DMS153 treated with DMSO at 0.1 percent for 48 hours (cell line): ENCODE measurements around the gene MIER3.

Experiments used
- DNase-seq: peaks from one replicate; lab custom pipeline; 2025; ENCODE audit not compliant: unreplicated experiment; lab: John Stamatoyannopoulos, UW

Gene MIER3

GRCh38 chr5:56961746-56962145 is 9.8 kb upstream of the MIER3 start:
- no peak for DNase-seq

- no peak for DNase-seq
Observed at GRCh38 chr5:56959326-56959725, 7.4 kb upstream of the MIER3 start.

GRCh38 chr5:56958595-56958994 is 6.7 kb upstream of the MIER3 start:
- DNase-seq: no peak

GRCh38 chr5:56954262-56954661 is 2.3 kb upstream of the MIER3 start:
- DNase-seq: no peak

GRCh38 chr5:56951126-56951945 is 587 bp downstream of the MIER3 start:
- DNase-seq: no peak

GRCh38 chr5:56950626-56951125 is 1.2 kb downstream of the MIER3 start:
- DNase-seq: no peak

- DNase-seq: no peak
Observed at GRCh38 chr5:56947052-56947451, 4.9 kb downstream of the MIER3 start.

- DNase-seq: no peak
Observed at GRCh38 chr5:56941981-56942380, 9.9 kb downstream of the MIER3 start.

GRCh38 chr5:56938858-56939257 is 13.1 kb downstream of the MIER3 start:
- DNase-seq: no peak

- no peak for DNase-seq
Observed at GRCh38 chr5:56934325-56934724, 17.6 kb downstream of the MIER3 start.

- no peak for DNase-seq
Observed at GRCh38 chr5:56922922-56923321, 29.0 kb downstream of the MIER3 start.

- no peak for DNase-seq
Observed at GRCh38 chr5:56919942-56920662, 31.8 kb downstream of the MIER3 start.

GRCh38 chr5:56918054-56918453 is 33.9 kb downstream of the MIER3 start:
- no peak for DNase-seq

GRCh38 chr5:56917534-56917933 is 34.4 kb downstream of the MIER3 start:
- DNase-seq: no peak

GRCh38 chr5:56914678-56915077 is 37.2 kb downstream of the MIER3 start:
- no peak for DNase-seq

- no peak for DNase-seq
Observed at GRCh38 chr5:56913766-56914165, 38.2 kb downstream of the MIER3 start.

- no peak for DNase-seq
Observed at GRCh38 chr5:56910210-56910965, 41.5 kb downstream of the MIER3 start.

GRCh38 chr5:56909294-56910209 is 42.4 kb downstream of the MIER3 start, which contains the start of gene SETD9:
TSS of gene SETD9 (plus strand) at chr5:56909596. CDS start at chr5:56909646, 50 bp downstream.
- peak; percentile 80 for DNase-seq

- DNase-seq: peak; percentile 29
Observed at GRCh38 chr5:56908942-56909293, 43.0 kb downstream of the MIER3 start.

GRCh38 chr5:56900858-56901578 is 50.9 kb downstream of the MIER3 start:
- DNase-seq: no peak
